HepG2 (cell line): ENCODE data around the gene ERVMER34-1. TPM values are rescaled to one million over a fixed set of nuclear protein-coding genes. Genes with fewer than 3 reads are reported as not detected.
A peak's percentile ranks its signal among the peaks of the same experiment; 100 is the strongest.

ENCODE experiments used
- AKAP8 ChIP-seq: sonication (generic); formaldehyde crosslinking; IDR thresholded peaks from 2 replicates; pipeline ENCODE4 v1.5.1; 2020; ENCODE audit warnings: mild to moderate bottlenecking, missing genetic modification reagents
- ATF1 ChIP-seq: IDR thresholded peaks from 2 replicates; pipeline ENCODE4 v1.6.1; 2016; ENCODE audit warnings: mild to moderate bottlenecking, control low read depth
- DNMT1 ChIP-seq: sonication (generic); formaldehyde crosslinking; IDR thresholded peaks from 2 replicates; pipeline ENCODE4 v1.5.1; 2020; ENCODE audit warnings: mild to moderate bottlenecking, missing genetic modification reagents
- FOXP4 ChIP-seq: sonication (generic); formaldehyde crosslinking; IDR thresholded peaks from 2 replicates; pipeline ENCODE4 v1.4.0; 2020; ENCODE audit warnings: missing genetic modification reagents
- HNF4A ChIP-seq: sonication (generic); formaldehyde crosslinking; IDR thresholded peaks from 2 replicates; pipeline ENCODE4 v1.4.0; 2020; ENCODE audit warnings: missing genetic modification reagents
- KLF13 ChIP-seq: sonication (generic); formaldehyde crosslinking; IDR thresholded peaks from 2 replicates; pipeline ENCODE4 v1.4.0; 2020; ENCODE audit warnings: mild to moderate bottlenecking, missing genetic modification reagents
- NFIC ChIP-seq: IDR thresholded peaks from 2 replicates; pipeline ENCODE4 v1.6.1; 2012; ENCODE audit warnings: mild to moderate bottlenecking, low read length, inconsistent platforms
- NR2F6 ChIP-seq, 2 experiments: IDR thresholded peaks; 2 replicates each; pipeline ENCODE4 v1.6.1; 2016; ENCODE audit warnings: antibody characterized with exemption in 1 of 2, mild to moderate bottlenecking in 1 of 2
- PTBP1 ChIP-seq: fragments of 200-400 bp; formaldehyde crosslinking; IDR thresholded peaks from 2 replicates; pipeline ENCODE4 v1.6.1; 2018; ENCODE audit warnings: low read length, low read depth; ENCODE audit not compliant: poor library complexity, severe bottlenecking
- RFX3 ChIP-seq: IDR thresholded peaks from 2 replicates; pipeline ENCODE4 v1.6.1; 2016; ENCODE audit warnings: missing biosample characterization, missing genetic modification reagents
- TAF1 ChIP-seq: sonication (generic); formaldehyde crosslinking; IDR thresholded peaks from 2 replicates; pipeline ENCODE4 v1.4.0; 2020; ENCODE audit warnings: missing genetic modification reagents
- ZKSCAN8 ChIP-seq: IDR thresholded peaks from 2 replicates; pipeline ENCODE4 v1.6.1; 2016; ENCODE audit warnings: borderline replicate concordance, missing genetic modification reagents, missing compliant biosample characterization
- ZNF292 ChIP-seq: sonication (generic); formaldehyde crosslinking; IDR thresholded peaks from 2 replicates; pipeline ENCODE4 v1.8.1; 2022; ENCODE audit warnings: mild to moderate bottlenecking, low read depth, missing genetic modification reagents, borderline replicate concordance
- ZSCAN9 ChIP-seq: IDR thresholded peaks from 2 replicates; pipeline ENCODE4 v1.6.1; 2016; ENCODE audit warnings: borderline replicate concordance
- polyA plus RNA-seq, 8 experiments: library from polyadenylated mRNA; depleted of rRNA in 3 of 8; stranded (reverse) in 7 of 8; unstranded in 1 of 8; fragments of >200 nt; fragmentation: Illumina TruSeq in 4 of 8; extraction: Trizol in 4 of 8; gene quantifications; 2 replicates each; pipeline versions ENCODE4 v1.2.1 to v1.2.3, GENCODE V29; 2011 to 2016; ENCODE audit warnings: low read depth in 4 of 8, missing spikeins in 1 of 8, mixed read lengths in 1 of 8; ENCODE audit not compliant: insufficient read depth in 1 of 8
- total RNA-seq, 5 experiments: library from RNA; depleted of rRNA; stranded (reverse); fragments of >200 nt; fragmentation: Illumina TruSeq; extraction: Trizol; gene quantifications; 2 replicates each; pipeline ENCODE4 v1.2.3, GENCODE V29; 2016; ENCODE audit warnings: low read depth in 1 of 5
- TF ChIP-seq, protein P1 (sequence below): sonication (generic); formaldehyde crosslinking; IDR thresholded peaks from 2 replicates; pipeline ENCODE4 v1.5.0; 2020; ENCODE audit warnings: mild to moderate bottlenecking, missing genetic modification reagents, borderline replicate concordance
- TF ChIP-seq, protein P2 (sequence below): sonication (generic); formaldehyde crosslinking; IDR thresholded peaks from 2 replicates; pipeline ENCODE4 v1.4.0; 2020; ENCODE audit warnings: missing genetic modification reagents, borderline replicate concordance
- TF ChIP-seq, protein P3 (sequence below): sonication (generic); formaldehyde crosslinking; IDR thresholded peaks from 2 replicates; pipeline ENCODE4 v1.4.0; 2020; ENCODE audit warnings: missing genetic modification reagents

The ERVMER34-1 gene
- total and polyA plus RNA-seq, 2 of the 13 experiments (the other 11 are each of a cell fraction or from before 2014, with no cell fraction given): 0.04 to 0.35 TPM

GRCh38 chr4:52712251-52713130, 38.7 kb downstream of the ERVMER34-1 start (continued):
- TF ChIP-seq, protein P1, sequence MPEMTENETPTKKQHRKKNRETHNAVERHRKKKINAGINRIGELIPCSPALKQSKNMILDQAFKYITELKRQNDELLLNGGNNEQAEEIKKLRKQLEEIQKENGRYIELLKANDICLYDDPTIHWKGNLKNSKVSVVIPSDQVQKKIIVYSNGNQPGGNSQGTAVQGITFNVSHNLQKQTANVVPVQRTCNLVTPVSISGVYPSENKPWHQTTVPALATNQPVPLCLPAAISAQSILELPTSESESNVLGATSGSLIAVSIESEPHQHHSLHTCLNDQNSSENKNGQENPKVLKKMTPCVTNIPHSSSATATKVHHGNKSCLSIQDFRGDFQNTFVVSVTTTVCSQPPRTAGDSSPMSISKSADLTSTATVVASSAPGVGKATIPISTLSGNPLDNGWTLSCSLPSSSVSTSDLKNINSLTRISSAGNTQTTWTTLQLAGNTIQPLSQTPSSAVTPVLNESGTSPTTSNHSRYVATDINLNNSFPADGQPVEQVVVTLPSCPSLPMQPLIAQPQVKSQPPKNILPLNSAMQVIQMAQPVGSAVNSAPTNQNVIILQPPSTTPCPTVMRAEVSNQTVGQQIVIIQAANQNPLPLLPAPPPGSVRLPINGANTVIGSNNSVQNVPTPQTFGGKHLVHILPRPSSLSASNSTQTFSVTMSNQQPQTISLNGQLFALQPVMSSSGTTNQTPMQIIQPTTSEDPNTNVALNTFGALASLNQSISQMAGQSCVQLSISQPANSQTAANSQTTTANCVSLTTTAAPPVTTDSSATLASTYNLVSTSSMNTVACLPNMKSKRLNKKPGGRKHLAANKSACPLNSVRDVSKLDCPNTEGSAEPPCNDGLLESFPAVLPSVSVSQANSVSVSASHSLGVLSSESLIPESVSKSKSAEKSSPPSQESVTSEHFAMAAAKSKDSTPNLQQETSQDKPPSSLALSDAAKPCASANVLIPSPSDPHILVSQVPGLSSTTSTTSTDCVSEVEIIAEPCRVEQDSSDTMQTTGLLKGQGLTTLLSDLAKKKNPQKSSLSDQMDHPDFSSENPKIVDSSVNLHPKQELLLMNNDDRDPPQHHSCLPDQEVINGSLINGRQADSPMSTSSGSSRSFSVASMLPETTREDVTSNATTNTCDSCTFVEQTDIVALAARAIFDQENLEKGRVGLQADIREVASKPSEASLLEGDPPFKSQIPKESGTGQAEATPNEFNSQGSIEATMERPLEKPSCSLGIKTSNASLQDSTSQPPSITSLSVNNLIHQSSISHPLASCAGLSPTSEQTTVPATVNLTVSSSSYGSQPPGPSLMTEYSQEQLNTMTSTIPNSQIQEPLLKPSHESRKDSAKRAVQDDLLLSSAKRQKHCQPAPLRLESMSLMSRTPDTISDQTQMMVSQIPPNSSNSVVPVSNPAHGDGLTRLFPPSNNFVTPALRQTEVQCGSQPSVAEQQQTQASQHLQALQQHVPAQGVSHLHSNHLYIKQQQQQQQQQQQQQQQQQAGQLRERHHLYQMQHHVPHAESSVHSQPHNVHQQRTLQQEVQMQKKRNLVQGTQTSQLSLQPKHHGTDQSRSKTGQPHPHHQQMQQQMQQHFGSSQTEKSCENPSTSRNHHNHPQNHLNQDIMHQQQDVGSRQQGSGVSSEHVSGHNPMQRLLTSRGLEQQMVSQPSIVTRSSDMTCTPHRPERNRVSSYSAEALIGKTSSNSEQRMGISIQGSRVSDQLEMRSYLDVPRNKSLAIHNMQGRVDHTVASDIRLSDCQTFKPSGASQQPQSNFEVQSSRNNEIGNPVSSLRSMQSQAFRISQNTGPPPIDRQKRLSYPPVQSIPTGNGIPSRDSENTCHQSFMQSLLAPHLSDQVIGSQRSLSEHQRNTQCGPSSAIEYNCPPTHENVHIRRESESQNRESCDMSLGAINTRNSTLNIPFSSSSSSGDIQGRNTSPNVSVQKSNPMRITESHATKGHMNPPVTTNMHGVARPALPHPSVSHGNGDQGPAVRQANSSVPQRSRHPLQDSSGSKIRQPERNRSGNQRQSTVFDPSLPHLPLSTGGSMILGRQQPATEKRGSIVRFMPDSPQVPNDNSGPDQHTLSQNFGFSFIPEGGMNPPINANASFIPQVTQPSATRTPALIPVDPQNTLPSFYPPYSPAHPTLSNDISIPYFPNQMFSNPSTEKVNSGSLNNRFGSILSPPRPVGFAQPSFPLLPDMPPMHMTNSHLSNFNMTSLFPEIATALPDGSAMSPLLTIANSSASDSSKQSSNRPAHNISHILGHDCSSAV (CRISPR knock-in tag): no peak
- TF ChIP-seq DNMT1 (CRISPR knock-in tag) (no peak; the same call in 1 of the 2 replicates), NR2F6 (IDR thresholded peaks at IDR 0.05) (no peak), NR2F6 (CRISPR knock-in tag; IDR thresholded peaks at IDR 0.05) (peak; percentile 38; the same call in 1 of the 2 replicates), ZNF292 (CRISPR knock-in tag) (no peak), ATF1 (CRISPR knock-in tag) (no peak), PTBP1 (no peak), AKAP8 (CRISPR knock-in tag) (no peak), RFX3 (CRISPR knock-in tag) (no peak), HNF4A (CRISPR knock-in tag) (no peak; the same call in 1 of the 2 replicates), KLF13 (CRISPR knock-in tag) (no peak), ZKSCAN8 (CRISPR knock-in tag) (no peak), TAF1 (CRISPR knock-in tag) (peak; percentile 97), NFIC (no peak), FOXP4 (CRISPR knock-in tag) (no peak), ZSCAN9 (CRISPR knock-in tag) (peak; percentile 20; the same call in 1 of the 2 replicates)
- TF ChIP-seq, protein P2, sequence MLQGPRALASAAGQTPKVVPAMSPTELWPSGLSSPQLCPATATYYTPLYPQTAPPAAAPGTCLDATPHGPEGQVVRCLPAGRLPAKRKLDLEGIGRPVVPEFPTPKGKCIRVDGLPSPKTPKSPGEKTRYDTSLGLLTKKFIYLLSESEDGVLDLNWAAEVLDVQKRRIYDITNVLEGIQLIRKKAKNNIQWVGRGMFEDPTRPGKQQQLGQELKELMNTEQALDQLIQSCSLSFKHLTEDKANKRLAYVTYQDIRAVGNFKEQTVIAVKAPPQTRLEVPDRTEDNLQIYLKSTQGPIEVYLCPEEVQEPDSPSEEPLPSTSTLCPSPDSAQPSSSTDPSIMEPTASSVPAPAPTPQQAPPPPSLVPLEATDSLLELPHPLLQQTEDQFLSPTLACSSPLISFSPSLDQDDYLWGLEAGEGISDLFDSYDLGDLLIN (CRISPR knock-in tag): no peak; the same call in 1 of the 2 replicates
- TF ChIP-seq, protein P3, sequence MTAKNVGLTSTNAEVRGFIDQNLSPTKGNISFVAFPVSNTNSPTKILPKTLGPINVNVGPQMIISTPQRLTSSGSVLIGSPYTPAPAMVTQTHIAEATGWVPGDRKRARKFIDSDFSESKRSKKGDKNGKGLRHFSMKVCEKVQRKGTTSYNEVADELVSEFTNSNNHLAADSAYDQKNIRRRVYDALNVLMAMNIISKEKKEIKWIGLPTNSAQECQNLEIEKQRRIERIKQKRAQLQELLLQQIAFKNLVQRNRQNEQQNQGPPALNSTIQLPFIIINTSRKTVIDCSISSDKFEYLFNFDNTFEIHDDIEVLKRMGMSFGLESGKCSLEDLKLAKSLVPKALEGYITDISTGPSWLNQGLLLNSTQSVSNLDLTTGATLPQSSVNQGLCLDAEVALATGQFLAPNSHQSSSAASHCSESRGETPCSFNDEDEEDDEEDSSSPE (CRISPR knock-in tag): peak; percentile 77
